Subcutaneous adipose tissue (tissue), 4 donors: ENCODE results near the gene NDUFAF4. TPM values are rescaled to one million over a fixed set of nuclear protein-coding genes. Genes with fewer than 3 reads are reported as not detected.

Experiments
- total RNA-seq, 4 donors: library from RNA; depleted of rRNA; stranded (reverse); fragments of >200 nt; gene quantifications; one replicate each; pipeline ENCODE4 v1.1.0, GENCODE V29; 2016
- TF ChIP-seq, protein P1 (sequence below): fragments of 450-650 bp; IDR thresholded peaks from one replicate; pipeline ENCODE4 v1.5.1; 2016; ENCODE audit warnings: low read depth, mild to moderate bottlenecking, control low read depth, antibody characterized with exemption, moderate library complexity

Gene NDUFAF4
- total RNA-seq, 4 donors from 2014 or later, result 11.0 to 83.8 (median 15.3) TPM

DNA sequence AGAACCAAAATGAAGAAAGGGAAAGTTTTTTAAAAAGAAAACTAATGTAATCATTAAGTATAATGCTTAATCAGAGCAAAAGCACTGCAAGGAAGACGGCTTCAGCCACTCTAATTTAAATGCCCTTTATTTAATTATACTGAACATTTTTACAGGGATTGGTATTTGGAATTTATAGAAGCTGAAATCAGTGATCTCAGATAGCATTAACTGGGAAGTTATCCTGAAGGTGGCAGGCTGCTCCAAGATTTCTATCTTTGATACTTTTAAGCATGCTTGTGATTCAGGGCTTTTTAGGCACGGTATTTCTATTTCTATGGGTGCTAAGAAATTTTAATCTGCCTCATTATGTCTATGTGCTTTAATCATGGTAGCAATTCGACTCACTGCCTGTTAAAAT is 1.3 kb upstream of the NDUFAF4 start:
- TF ChIP-seq, protein P1, sequence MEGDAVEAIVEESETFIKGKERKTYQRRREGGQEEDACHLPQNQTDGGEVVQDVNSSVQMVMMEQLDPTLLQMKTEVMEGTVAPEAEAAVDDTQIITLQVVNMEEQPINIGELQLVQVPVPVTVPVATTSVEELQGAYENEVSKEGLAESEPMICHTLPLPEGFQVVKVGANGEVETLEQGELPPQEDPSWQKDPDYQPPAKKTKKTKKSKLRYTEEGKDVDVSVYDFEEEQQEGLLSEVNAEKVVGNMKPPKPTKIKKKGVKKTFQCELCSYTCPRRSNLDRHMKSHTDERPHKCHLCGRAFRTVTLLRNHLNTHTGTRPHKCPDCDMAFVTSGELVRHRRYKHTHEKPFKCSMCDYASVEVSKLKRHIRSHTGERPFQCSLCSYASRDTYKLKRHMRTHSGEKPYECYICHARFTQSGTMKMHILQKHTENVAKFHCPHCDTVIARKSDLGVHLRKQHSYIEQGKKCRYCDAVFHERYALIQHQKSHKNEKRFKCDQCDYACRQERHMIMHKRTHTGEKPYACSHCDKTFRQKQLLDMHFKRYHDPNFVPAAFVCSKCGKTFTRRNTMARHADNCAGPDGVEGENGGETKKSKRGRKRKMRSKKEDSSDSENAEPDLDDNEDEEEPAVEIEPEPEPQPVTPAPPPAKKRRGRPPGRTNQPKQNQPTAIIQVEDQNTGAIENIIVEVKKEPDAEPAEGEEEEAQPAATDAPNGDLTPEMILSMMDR, result no peak

DNA sequence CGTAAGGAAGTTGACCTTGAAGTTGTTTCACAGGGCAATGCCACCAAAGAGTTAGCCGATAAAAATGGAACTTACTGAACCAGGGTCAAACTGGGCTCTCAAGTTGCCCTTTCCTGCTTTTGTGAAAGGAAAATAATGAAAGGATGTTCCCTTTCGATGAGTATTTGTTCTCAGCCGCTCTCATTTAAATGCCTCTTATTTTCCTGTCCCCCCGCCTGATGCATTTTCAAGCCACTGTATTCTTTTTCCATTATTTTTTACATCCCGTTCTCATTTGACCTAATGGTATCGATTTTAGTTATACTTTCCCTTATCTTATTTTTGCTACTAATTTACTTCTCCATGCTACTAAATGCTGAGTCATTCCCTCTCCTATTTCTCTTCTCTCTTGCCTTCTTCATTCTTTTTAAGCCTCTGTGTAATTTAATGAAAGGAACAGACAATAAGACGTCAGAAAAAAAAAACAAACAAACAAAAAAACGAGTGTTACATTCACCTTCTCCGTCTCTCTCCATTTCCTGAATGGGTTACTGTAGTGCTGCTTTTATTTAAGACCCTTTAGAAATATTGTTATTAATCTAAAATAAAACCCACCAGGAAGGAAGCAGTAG is 655 bp upstream of the NDUFAF4 start:
- TF ChIP-seq, protein P1, result no peak

DNA sequence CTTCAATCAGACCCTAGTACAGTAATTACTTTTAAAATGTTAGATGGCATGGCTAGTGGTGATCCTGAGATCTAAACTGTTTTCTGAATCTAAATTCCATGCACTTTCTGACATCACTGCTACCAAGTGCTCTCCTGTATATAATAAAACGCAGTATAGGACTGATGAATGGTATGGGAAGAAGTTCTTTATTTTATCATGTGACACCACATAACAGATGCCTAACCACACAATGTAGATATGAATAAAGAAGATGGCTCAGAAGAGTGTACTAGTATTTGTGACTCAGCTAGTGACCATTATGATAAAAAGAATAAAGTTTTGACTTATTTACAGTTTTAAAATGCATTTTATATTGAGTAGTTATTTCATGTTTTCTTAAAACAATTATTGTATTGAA is 8.5 kb downstream of the NDUFAF4 start:
- TF ChIP-seq, protein P1, result no peak

DNA sequence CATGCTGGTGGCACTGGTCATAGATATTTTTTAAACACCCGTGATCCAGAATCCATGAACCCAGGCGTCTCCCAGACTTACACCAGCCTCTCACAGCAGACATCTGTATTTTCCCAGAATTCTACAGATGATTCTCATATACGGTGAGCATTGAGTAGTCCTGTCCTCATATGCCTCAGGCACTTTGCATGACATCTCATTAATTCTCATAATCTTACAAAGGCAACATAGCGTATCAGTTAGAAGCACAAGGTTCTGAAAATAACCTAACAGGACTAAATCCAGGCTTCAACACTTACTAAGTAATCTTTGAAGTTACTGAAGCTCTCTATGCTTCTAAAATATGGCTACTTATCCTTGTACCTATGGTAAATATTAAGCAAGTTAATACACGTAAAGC is 8.9 kb downstream of the NDUFAF4 start:
- TF ChIP-seq, protein P1, result no peak

DNA sequence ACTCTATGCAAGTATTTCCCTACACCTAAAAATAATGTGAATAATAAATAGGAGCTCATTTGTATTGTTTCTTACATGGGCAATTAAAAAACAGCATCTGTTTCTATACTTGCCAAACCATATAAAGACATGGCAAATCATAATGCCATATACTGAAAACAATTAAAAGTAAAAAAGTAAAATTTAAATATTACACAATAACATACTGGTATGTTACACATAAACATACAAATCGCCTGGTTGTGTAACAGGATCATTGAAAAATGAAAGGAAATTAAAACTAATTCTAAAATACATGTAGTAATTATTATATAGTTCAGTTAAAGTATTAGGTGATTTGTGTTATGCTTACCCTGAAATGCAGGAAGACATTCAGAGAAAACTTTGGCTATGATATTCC is 11.2 kb downstream of the NDUFAF4 start:
- TF ChIP-seq, protein P1, result no peak

DNA sequence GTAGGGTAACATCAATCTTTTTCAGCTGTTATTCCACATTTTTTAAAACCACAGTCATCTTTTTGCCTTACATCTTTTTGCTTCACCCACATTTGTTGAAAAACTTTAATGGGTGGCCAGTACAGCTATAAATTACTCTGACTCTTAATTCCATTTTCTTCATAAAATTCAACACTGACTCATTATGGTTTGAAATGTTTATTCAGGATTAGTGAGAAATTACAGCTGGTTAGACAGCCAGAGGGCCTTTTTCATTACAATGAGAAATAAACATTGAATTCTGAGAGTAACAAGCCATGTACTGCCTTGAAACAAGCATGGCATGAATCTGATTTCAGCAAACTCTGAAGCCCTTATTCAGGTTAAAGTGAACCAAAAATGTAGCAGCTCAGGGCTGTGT is 19.5 kb downstream of the NDUFAF4 start:
- TF ChIP-seq, protein P1, result no peak

DNA sequence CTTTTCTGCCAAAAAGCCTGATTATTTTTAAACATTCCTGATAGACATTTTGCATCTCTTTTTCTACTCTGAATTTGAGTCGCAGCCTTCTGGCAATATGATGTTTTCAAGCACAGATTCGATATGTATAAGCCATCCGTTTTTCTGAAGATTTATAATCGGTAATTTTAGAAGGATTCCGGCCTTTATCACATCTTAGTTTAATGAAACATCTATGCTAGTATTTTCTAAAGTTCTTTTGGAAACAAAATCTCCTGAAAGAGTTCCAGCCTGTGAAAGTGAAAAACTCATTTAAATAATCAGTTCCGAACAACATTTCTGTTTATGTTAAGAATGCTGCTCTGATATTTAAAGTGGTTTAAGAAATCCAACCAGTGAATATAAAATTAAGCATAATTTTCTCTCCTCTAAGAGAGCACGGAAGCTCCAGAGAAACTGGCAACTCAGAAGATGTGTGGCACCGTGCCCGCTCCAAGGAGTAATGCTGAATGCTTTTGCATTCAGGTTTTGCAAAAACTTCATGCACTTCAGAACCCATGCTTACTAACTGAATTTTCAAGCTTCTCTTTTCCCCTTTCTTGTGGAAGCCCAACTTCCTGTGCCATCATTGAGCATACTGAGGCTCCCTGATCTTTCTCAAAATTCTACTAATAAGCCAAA is 20.7 kb downstream of the NDUFAF4 start:
- TF ChIP-seq, protein P1, result no peak
